HG03066 (cell line): ENCODE measurements around the gene NF2.

Experiments
- ATAC-seq: cut with Tn5 transposase; IDR thresholded peaks from one replicate; pipeline ENCODE4 v1.9.1; 2021; ENCODE audit warnings: low read depth; ENCODE audit not compliant: unreplicated experiment

NF2 gene

GRCh38 chr22:29717789-29718188 is 114.4 kb downstream of the NF2 start:
- no peak for ATAC-seq

GRCh38 chr22:29718949-29719898 is 115.8 kb downstream of the NF2 start:
- ATAC-seq, result no peak

GRCh38 chr22:29719899-29720645 is 116.6 kb downstream of the NF2 start, which contains the start of gene CABP7:
TSS of gene CABP7 (plus strand) at chr22:29720003. CDS start at chr22:29720425, 422 bp downstream.
- no peak for ATAC-seq

GRCh38 chr22:29720811-29721323 is 117.4 kb downstream of the NF2 start:
- ATAC-seq, result no peak

GRCh38 chr22:29722151-29722550 is 118.7 kb downstream of the NF2 start:
- ATAC-seq, result no peak

GRCh38 chr22:29722587-29722986 is 119.2 kb downstream of the NF2 start:
- no peak for ATAC-seq

GRCh38 chr22:29723766-29724165 is 120.3 kb downstream of the NF2 start:
- ATAC-seq, result no peak

- no peak for ATAC-seq
Observed at GRCh38 chr22:29724843-29725242, 121.4 kb downstream of the NF2 start.

- no peak for ATAC-seq
Observed at GRCh38 chr22:29726106-29726505, 122.7 kb downstream of the NF2 start.

- no peak for ATAC-seq
Observed at GRCh38 chr22:29726512-29727130, 123.2 kb downstream of the NF2 start.

GRCh38 chr22:29727131-29727523 is 123.7 kb downstream of the NF2 start:
- no peak for ATAC-seq

- no peak for ATAC-seq
Observed at GRCh38 chr22:29729161-29729560, 125.7 kb downstream of the NF2 start.

GRCh38 chr22:29731058-29731850 is 127.8 kb downstream of the NF2 start:
- ATAC-seq, result no peak

- no peak for ATAC-seq
Observed at GRCh38 chr22:29732883-29733282, 129.4 kb downstream of the NF2 start.

- ATAC-seq, result no peak
Observed at GRCh38 chr22:29733362-29734201, 130.1 kb downstream of the NF2 start.

GRCh38 chr22:29734406-29734805 is 131.0 kb downstream of the NF2 start:
- ATAC-seq, result no peak

- no peak for ATAC-seq
Observed at GRCh38 chr22:29734838-29735237, 131.4 kb downstream of the NF2 start.

GRCh38 chr22:29735416-29735815 is 132.0 kb downstream of the NF2 start:
- no peak for ATAC-seq
